Coronary artery (tissue), 2 donors: ENCODE results near the gene DLG2.

Experiments used
- DNase-seq: peaks from one replicate; pipeline ENCODE4 v3.0.0-alpha.2; 2017; ENCODE audit warnings: low spot score
- H3K27ac ChIP-seq, 2 donors: fragments of 200-600 bp; sonication (generic); one replicate each; pipeline ENCODE4 v1.5.1; 2016 to 2019
- H3K4me3 ChIP-seq: fragments of 200-600 bp; sonication (generic); 2 replicates; pipeline ENCODE4 v1.5.1; 2016; ENCODE audit warnings: mild to moderate bottlenecking, moderate library complexity
- CTCF ChIP-seq: fragments of 200-600 bp; sonication (generic); IDR thresholded peaks from one replicate; pipeline ENCODE4 v1.5.1; 2019; ENCODE audit warnings: antibody characterized with exemption

The DLG2 gene

GRCh38 chr11:83998921-83999320 is 1628.2 kb downstream of the DLG2 start:
- DNase-seq = no peak
- TF ChIP-seq CTCF = no peak
- H3K27ac ChIP-seq = no peak overlapping the region
- H3K4me3 ChIP-seq = no peak overlapping the region

GRCh38 chr11:83990160-83990733 is 1636.9 kb downstream of the DLG2 start:
- Histone ChIP-seq H3K4me3 (no peak overlapping the region), H3K27ac (no peak overlapping the region)
- TF ChIP-seq CTCF = no peak
- no peak for DNase-seq

- Histone ChIP-seq H3K4me3 (no peak overlapping the region), H3K27ac (no peak overlapping the region)
- TF ChIP-seq CTCF = no peak
- no peak for DNase-seq
Observed at GRCh38 chr11:83982825-83983224, 1644.3 kb downstream of the DLG2 start.

DNA sequence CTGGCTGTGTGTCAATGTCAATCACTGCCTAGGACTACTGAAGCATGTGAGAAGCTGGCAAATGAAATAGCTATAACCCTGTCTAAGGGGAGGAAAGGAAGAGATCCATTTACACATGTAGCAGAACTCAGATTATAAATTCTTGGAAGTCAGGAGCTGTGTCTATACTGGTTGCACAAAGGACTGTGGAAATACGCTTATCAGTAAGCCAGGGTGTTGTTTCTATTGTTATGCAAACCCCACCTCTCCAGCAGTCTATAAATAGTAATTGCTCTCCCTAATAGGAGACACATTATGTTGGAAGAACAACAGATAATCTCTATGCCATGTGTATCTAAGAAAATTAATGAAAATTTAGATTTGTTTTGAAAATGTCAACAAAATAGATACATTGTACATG is 1647.6 kb downstream of the DLG2 start:
- DNase-seq = no peak
- no peak overlapping the region for H3K27ac ChIP-seq
- no peak overlapping the region for H3K4me3 ChIP-seq
- no peak for TF ChIP-seq CTCF

DNA sequence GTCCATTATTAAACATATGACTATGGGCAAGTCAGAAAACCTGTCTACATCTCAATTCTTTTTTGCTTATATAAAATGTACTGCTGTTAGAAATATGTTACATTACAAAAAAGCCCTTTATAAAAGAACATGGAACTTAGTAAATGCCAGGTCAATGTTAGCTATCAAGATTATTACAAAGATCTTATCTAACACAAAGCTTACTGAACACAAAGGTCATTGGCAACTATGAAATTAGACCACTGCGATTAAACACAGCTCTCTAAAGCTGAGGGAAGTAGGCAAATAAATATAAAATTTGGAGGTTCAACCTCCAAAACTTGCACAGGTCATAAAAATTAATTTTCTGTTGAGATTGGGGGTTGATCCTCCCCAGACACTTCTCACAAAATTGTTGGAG is 1648.2 kb downstream of the DLG2 start:
- DNase-seq = no peak
- TF ChIP-seq CTCF = no peak
- H3K4me3 ChIP-seq = no peak overlapping the region
- no peak overlapping the region for H3K27ac ChIP-seq

GRCh38 chr11:83976086-83976485 is 1651.1 kb downstream of the DLG2 start:
- TF ChIP-seq CTCF = no peak
- no peak overlapping the region for H3K4me3 ChIP-seq
- H3K27ac ChIP-seq = no peak overlapping the region
- DNase-seq = no peak

- Histone ChIP-seq H3K4me3 (no peak overlapping the region), H3K27ac (no peak overlapping the region)
- TF ChIP-seq CTCF = no peak
- DNase-seq = no peak
Observed at GRCh38 chr11:83972536-83972935, 1654.6 kb downstream of the DLG2 start.
